Anterior cingulate cortex (tissue), 58 donors: ENCODE measurements around the gene FGF14.

ENCODE experiments used
- DNase-seq, 58 donors: peaks; one replicate each; lab custom pipeline; 2025; lab: John Stamatoyannopoulos, UW

Gene FGF14

DNA sequence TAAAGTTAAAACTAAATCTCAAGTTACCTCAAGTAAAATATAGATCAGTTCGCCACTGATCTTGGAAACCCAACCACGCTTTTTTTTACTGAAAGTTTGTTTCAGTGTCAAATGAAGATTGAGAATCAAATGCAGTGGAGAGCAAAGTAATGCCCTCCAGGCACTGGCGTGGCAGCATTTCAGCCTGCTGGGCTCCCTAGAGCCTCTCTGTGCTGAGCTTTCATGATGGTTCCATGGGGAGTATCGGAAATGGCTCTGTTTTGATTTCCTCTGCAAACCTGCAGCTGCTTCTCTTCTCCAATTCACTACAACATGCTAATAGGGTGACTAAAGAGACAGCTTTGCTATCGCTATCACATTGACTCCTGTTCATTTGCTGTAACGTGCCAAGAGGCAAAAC is 141.6 kb downstream of the FGF14 start:
- DNase-seq, result no peak

DNA sequence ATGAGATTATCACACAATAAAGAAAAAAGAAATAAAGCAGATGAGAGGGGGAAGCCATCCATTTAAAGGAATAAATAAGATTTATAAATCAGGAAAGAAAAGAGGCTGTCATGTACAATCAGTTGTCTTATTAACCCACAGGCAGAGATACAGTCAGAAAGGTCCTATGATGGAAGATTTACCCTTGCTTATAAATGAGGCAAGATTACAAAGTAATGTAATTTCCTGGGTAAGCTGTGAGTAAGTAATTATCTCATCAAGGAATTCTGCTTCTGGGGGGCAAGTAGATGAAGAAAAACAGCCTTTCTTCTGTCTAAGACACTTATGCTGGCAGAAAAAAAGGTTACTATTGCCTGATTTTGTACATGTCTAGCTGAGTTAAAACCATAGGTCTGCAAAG is 146.4 kb downstream of the FGF14 start:
- no peak for DNase-seq

DNA sequence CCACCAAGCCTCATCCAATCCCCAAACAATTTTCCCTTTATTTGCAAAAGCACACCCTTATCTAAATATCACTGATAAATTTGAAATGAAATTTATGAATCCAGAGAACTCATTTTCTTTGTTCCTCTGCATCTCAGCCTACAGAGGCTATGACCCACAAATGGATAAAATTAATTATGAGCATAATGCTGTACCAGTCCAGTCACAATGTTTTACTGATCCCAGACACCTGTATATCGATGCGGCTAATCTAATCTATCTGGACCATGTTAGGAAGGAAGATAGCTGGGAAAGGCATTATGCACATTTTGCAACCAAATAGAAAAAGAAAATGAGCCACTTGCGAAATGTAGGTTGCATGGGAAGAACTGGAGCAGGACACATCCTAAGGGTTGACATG is 150.0 kb downstream of the FGF14 start:
- DNase-seq, result no peak

DNA sequence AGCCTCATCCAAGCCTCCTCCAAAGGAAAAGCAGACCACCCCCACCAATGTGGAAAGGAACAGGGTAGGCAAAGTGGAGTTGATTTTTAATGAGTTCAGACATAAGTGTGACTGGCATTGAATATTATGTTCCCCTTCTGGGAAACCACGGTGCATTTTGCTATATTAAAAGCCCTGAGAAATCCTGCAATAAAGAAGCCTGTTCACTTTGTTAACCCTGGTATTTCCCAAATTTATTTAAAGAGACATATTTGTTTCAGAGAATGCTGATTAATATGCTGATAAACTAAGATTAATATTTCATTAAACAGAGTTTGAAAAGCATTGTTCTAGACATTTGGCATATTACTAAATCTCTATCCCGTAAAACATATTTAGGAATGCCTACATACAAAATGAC is 151.4 kb downstream of the FGF14 start:
- DNase-seq, result no peak

DNA sequence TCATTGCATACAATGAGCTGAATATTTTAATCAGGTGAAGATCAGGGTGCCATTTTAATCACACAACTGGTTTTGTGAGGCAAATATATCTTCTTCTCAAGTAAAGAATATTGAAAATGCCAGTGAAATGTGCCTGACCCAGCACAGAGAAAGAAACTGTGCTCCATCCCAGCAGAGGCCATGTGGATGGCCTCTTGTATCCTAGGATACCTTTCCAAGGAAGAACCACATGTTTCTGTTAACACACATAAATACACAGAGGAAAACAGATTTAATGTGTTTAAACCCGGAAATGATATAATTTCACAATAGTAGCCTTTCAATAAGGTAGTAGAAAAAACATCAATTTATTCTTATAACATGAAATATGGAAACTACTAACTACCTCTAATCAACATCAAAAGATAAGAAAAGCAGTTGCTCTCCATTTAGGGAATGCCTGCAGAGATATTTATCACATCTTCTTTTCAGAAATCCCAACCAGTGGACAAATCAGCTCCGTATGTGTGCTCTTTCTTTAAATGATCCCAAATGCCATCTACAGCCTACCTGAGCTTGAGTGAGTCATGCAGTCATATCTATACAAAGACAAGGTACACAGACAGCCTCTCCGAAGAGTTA is 157.1 kb downstream of the FGF14 start:
- no peak for DNase-seq

DNA sequence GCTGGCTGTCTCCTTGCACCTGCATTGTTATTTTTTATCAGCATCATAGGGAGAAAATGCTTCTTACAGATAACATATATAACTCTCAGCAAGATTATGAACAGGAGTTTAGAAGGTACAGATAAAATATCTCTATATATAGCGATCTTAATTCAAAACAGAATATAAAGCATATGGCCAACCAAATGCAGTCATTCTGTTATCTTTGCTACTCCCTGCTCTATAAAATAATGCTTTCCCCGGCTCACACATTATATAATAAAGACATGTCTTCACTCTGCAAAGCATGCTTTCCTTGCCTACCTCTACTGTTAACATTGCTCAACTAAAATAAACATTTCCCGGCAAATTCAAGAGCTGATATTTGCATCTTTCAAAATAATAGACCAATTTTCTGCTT is 161.7 kb downstream of the FGF14 start:
- no peak for DNase-seq

DNA sequence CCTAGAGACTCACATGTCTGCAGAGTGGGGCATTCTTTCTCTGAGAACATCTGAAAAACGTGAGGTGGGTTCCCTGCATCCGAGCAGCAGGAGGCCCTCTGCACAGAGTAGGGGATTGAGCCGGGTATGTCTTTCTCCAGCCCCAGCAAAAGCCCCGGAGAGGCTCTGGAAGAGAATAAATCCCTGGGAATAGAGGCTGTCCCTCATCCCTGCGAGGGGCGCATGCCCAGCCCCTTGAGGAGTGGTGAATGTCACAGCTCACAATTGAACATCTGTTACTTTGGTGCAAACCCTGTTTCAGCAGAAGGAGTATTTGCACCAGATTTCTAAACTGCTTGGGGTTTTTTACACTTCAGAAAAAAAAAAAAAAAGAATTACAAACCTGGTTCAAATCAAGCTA is 164.6 kb downstream of the FGF14 start:
- DNase-seq, result peak in 1 of 58 donors; percentile 2

DNA sequence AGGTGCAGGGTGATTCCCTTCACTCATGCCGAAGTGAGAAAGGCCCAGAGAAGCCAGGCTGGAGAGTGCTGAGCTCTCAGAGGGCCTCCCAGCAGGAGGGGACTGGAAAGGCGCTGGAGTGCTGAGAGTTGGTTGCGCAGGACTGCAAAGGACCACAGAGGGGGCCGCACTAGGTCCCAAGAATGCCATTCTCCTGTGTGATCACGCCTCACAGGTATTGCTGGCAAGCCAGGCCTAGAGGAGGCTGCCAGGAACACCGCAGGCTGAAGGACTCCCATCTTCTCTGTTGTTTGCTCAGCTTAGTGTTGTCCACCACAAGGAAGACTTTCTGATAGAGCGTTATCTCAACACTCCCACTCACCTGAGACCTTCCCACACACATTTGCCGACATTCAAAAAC is 165.0 kb downstream of the FGF14 start:
- DNase-seq, result no peak

DNA sequence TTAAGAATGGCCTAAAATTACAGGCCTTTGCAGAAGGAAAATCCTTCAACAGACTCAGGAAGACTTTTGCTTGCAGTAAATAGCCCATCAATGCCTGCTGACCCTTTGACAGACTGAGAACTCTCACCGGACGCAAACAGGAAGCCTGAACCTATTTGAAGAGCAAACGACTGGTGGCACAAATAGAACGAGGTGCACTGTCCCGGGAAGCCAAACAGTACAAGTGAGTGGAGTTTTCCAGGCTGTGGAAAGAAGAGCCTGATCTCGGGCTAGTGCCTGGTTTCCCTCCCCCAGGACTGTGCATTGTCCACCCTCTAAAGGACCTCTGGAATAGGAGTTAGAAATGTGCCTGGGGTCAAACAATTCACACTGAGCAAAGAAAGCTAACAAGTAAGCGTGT is 165.5 kb downstream of the FGF14 start:
- no peak for DNase-seq

DNA sequence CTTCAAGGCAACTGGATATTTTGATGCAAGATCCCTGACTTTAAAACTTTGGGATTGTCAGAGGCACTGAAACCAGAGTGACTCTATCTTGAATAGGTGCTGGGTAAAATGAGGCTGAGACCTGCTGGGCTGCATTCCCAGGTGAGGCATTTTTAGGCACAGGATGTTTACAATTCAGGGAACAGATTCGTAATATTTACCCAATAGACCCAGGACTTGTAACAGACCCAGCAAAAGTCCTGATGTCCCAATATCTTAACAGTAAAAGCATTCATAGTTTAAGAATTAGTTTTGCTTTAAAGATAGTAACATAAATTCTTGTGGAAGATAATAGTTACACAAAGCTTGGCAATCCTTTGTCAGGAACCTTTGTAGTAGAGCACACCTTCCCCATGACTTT is 166.2 kb downstream of the FGF14 start:
- no peak for DNase-seq

DNA sequence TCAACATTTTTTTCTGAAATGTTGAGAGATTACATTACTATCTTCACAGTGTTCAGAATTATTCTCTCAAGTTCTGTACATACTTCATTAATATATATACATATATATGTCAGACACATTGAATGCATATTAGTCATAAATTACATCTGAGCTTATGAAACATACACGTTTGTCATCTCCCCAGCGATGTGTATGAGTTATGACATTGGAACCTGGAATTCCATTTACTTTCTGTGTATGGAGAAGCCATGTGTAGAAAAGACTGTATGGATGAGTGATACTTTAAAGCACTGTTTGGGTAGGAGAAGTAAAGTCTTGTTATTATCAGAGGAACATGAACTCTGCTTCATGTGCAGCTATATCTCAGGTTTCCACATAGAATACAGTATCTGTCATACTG is 167.2 kb downstream of the FGF14 start:
- no peak for DNase-seq

DNA sequence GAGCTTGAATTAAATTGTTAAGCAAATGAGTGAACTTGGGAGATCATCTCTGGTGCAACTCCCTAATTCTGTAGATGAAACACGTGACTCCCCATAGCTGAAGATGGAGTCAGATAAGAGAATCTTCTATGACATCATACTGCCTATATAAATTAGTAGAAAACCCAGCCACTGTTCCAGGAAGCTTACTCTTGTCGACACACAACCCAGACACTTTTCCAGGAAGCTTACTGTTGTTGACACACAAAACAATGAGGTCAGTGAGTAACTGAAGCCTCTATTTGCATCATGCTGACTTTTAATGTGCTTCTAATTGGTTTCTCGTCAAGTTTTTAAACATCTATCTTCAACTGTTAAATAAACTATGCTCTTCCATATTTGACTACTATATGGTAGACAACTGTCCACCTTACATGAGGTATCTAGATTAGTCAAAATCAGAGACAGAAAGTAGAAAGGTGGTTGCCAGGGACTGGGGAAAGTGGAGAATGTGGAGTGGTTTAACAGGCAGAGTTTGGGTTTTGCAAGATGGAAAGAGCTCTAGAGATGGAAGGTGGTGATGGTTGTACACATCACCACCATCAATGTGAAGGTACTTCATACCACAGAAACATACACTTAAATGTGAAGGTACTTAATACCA is 168.2 kb downstream of the FGF14 start:
- no peak for DNase-seq

DNA sequence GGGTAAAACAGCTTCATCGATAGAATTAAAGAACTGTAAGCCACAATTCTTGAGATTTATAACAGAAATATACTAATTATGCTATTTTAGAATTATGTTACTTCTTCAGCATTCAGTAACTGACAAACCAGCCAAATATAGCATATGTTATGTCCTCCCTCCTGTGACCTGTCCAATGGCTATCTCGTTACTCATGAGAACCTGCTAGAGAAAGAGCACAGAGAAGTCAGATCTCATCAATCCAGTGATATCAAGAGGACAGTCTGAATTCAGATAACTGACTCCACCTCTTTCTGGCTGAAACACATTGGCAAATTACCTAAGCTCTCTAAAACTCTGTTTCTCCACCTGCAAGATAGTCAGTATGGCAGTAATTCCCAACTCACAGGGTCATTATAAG is 170.4 kb downstream of the FGF14 start:
- no peak for DNase-seq

DNA sequence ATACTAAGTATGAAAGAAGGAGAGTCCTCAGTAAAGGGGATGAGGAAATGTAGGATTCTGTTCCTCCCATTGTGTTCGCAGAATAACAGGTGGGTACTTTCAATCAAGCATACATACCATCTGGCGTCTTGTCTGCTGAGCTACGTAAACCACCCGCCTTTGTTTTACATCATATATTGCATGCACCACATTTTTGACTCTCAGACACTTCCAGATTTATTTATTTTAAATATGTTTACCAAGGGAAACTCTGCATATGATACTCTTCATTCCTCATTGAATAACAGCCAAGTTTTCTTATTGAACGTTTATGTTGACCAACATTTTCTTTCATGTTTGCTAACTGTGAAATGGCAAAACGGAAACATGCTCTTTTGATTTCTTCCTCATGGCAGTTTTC is 174.1 kb downstream of the FGF14 start:
- DNase-seq, result no peak

DNA sequence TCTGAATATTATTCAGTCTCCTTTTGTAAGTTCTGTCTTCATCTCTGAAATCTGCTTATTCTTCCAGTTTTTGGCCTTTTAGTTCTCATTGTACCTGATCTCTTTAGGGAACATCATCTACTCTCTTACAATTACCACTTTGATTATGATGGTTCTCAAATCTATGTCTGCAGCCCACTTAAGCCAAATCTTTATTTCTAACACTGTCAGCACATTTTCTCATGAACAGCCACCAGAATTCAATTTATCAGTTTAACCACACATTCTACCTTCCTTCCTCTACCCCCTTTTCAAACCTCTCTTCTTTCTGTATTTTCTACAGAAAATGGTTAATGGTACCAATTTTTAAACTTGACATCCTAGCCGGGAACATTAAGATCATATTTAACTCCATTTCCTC is 175.3 kb downstream of the FGF14 start:
- no peak for DNase-seq

DNA sequence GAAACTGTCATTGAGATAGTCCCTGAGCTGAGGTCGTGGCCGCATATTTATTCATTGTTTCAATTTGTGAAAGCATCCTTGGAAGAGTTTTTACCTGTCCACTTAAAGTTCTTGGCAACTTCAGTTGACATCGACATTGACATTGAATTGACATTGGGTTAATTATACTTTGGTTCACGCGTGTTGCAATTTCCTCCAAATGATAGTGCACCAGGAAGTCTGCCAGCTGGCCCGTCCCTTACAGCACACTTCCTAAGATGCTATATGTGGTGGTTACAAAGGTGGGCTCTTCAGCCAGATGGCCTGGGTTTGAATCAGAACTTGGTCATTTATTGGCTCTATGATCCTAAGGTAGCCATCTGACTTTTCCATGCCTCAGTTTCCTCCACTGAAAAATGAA is 176.0 kb downstream of the FGF14 start:
- DNase-seq, result no peak

DNA sequence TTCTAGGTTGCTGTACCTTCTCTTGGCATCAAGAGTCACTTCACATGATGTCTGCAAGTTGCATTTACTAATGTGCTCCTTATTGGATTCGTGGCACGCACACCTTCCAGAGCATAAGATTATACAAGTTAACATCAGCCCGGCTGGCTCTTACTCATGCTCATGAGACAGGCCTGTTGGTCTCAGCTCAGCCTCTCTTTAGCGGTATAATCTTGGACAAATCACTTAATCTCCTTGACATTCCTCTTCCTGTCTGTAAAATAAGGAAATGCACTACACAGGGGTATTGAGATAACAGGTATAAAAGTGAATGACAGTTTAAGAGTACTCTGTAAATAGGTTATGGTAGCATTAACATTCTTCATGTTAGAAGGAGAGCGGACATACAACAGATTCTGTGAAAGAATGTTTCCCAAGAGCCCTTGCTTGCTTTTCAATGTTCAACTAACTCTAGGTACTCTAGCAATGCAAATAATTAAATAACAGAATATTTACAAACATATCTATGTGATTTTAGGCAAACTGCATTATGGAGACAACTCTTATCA is 181.1 kb downstream of the FGF14 start:
- no peak for DNase-seq

DNA sequence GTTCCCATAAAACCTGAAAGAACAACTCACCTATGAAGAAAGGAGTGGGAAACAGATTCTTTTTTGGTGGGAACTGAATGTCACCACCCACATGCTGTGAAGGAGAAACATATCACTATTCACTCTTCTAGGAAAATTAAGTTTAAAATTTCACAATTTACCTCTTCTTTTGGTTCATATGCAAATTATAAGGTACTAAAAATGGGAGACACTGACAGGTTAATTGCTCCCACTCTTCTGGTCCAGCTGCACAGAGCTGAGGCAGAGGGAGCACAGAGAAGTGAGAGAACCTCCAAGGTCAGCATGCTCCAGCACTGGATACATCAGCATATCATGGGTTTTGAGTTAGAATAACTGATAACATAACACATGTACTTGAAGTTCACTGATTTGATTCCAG is 186.9 kb downstream of the FGF14 start:
- peak in 1 of 58 donors; percentile 4 for DNase-seq

DNA sequence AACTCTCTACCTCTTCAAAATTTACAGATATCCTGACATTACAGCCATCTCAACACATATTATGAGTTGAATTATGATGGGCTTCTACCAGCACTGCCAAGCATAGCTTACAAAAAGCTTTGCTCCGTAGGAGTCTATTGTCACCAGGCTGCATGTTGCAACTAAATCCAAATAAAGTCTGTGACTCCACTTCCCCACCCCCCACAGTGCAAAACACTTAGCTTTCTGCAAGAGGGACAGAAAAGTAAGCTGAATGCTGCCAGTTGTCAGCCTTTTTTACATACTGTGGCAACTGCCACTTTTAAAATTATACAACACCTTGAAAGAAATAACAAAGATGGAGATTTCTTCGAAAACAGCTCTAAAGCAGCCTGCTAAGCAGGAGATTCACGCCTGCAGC is 189.1 kb downstream of the FGF14 start:
- DNase-seq, result peak in 2 of 58 donors; percentile 4 to 9

DNA sequence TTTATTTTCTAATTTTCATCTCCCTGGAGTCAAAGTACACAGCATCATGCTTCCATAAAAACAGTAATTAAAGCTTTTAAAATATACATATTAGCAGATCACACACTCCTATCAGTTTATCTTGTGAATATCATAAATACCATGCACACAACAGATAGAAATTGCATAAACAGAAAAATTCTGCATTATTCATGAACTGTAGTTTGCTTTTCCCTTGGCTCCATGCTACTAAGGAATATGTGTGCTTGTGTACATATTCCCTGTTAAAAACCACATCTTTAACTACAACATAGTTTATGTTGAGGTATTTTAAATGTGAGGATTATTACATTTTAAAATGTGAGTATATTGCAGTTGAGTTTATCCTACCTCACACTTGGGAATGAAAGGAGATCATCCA is 193.5 kb downstream of the FGF14 start:
- DNase-seq, result no peak

DNA sequence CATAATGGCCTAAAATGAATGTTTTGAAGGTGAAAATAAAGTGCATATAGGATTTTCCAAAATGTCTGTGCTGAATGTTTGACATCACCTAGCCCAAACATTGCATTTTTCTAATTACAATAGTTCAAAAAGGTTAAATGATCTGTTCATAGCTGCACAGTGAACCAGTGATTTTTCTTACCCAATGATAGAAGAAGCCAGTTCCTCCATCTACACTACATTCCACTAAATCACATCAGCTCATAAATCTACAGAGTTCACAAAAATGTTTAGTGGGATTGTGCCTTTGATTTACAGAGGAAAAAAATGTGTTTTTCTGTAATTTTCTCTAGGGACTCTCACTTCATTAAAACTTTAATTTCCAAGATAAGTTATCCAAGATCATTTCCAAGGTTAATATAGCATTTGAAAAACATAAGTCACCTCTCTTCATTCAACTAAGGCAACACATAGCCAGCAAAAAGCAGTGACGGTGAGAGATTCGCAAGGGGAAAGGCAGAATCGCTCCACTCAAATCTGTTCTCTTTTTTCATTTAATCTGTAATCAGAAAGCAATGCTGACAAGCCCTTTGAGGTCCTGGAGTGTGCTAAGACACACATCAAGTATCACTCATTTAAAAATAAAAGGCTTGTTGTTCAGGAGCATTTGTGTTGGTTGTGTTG is 194.0 kb downstream of the FGF14 start:
- no peak for DNase-seq

DNA sequence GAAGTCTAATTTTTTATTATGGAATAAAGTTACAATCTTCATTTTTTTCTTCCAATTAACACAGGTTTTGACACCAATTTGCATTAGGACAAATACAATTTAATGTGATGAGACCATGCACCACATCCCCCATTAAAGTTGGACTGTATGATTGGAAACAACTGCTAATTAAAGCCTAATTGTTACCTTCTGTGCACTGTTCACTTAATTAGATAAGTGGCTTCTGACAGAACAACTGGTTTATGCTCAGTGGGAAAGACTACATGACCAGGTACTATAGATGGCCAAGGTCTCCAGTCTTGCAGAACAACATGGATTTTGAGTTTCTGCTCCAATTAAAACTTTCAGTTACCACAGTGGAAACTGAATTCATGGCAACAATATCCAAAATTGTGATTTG is 198.1 kb downstream of the FGF14 start:
- no peak for DNase-seq
